HG02759 (cell line): Measurements from ENCODE around the gene EP400.
A peak's percentile ranks its signal among the peaks of the same experiment; 100 is the strongest.
"Not testable (repeated sequence)": the region's sequence is repeated elsewhere in the genome, so short reads cannot be mapped to it uniquely, and the experiment has no call there.

ENCODE experiments used
- ATAC-seq: cut with Tn5 transposase; IDR thresholded peaks from one replicate; pipeline ENCODE4 v1.9.1; 2021; ENCODE audit warnings: mild to moderate bottlenecking, moderate library complexity; ENCODE audit not compliant: unreplicated experiment

Gene EP400

GRCh38 chr12:132043216-132043615 is 93.5 kb downstream of the EP400 start:
- no peak for ATAC-seq

- no peak for ATAC-seq
These were observed 94.2 kb downstream of the EP400 start for GRCh38 chr12:132043770-132044467.

GRCh38 chr12:132044661-132045412 is 95.1 kb downstream of the EP400 start:
- ATAC-seq = no peak

GRCh38 chr12:132045751-132046150 is 96.0 kb downstream of the EP400 start:
- no peak for ATAC-seq

GRCh38 chr12:132046561-132046960 is 96.8 kb downstream of the EP400 start:
- ATAC-seq = no peak

- not testable (repeated sequence) for ATAC-seq
These were observed 97.9 kb downstream of the EP400 start for GRCh38 chr12:132047630-132048029.

GRCh38 chr12:132049442-132049841 is 99.7 kb downstream of the EP400 start:
- ATAC-seq = no peak

GRCh38 chr12:132049876-132050275 is 100.1 kb downstream of the EP400 start:
- no peak for ATAC-seq

- ATAC-seq = not testable (repeated sequence)
These were observed 102.0 kb downstream of the EP400 start for GRCh38 chr12:132051718-132052117.

- ATAC-seq = no peak
These were observed 102.6 kb downstream of the EP400 start for GRCh38 chr12:132052196-132052932.

GRCh38 chr12:132053338-132054330 is 103.9 kb downstream of the EP400 start:
- no peak for ATAC-seq

GRCh38 chr12:132054983-132055382 is 105.2 kb downstream of the EP400 start:
- ATAC-seq = no peak

GRCh38 chr12:132055535-132056096 is 105.9 kb downstream of the EP400 start:
- no peak for ATAC-seq

GRCh38 chr12:132056320-132056719 is 106.6 kb downstream of the EP400 start:
- no peak for ATAC-seq

GRCh38 chr12:132056951-132057350 is 107.2 kb downstream of the EP400 start:
- peak; percentile 49 for ATAC-seq

- ATAC-seq = no peak
These were observed 107.9 kb downstream of the EP400 start for GRCh38 chr12:132057691-132058090.

GRCh38 chr12:132061197-132061596 is 111.5 kb downstream of the EP400 start:
- ATAC-seq = no peak

GRCh38 chr12:132061641-132062430 is 112.1 kb downstream of the EP400 start:
- no peak for ATAC-seq

GRCh38 chr12:132062481-132062880 is 112.7 kb downstream of the EP400 start:
- no peak for ATAC-seq
